ENCODE results near the gene EYA3.

EYA3 gene

DNA sequence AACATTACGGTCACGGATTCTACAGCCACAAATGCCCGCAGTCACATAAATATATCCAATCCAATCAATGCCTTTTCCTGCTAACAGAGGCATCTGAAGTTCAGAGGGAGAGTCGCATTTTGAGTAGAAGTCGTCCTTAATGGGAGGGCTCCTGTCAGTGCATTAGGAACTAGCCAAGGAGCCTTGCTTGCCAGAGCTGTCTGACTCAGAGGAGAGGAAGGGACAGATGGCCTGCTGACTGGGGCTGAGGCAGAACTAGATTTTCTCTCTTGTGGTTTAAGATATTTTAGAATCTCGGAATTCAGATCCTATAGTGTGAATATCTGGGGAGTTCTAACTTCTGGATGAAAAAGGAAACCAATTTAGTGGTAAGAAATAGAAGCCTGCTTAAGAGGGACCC is 118.0 kb downstream of the EYA3 start:
- no peak for DNase-seq (ENCODE audit: low read depth in 2 of 2)

DNA sequence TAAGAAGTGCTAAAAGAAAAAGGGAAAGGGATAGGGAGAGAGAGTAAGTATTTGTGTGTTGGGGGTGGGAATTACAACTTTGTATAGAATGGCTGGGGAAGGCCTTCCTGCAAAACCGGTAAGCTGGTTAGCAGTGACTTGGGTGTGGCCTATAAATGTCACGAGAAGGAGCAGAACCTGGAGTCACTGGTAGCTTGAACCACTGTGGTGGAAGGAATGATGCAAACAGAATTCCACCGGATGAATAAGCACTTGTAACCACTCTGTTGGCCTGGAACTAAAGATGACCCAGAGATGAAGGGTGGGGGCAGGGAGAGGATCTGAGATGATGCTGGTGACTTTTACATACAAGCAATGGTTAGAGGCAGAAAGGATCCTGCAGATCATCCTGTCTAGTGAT is 119.7 kb downstream of the EYA3 start:
- DNase-seq (ENCODE audit: low read depth in 2 of 2): peak in 1 of 2 donors; percentile 19

DNA sequence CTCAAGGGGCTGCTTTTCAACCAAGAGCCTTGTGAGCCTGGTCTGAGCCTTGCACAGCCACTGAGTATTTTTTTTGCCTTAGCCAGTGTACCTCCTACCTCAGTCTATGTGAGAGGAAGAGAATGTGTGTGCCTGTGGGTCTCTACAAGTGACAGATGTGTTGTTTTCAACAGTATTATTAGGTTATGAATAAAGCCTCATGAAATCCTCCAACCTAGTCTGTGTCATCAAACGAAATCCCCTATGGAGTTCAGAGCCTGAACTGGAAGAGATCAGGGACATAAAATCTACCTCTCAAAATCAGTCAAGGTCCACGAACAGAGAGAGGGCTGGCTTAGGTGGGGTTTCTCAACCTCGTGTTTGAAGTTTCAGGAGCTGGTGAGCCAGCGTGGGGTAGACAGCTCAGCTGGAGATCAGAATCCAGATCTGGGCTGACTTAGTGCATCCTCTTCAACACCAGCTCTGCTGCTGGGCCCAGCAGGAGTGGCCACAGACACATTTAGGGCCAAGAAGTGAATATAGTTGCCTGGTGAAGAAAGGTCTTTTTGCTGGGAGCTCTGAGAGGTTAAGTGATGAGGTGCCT is 120.4 kb downstream of the EYA3 start:
- DNase-seq (ENCODE audit: low read depth in 2 of 2): no peak

DNA sequence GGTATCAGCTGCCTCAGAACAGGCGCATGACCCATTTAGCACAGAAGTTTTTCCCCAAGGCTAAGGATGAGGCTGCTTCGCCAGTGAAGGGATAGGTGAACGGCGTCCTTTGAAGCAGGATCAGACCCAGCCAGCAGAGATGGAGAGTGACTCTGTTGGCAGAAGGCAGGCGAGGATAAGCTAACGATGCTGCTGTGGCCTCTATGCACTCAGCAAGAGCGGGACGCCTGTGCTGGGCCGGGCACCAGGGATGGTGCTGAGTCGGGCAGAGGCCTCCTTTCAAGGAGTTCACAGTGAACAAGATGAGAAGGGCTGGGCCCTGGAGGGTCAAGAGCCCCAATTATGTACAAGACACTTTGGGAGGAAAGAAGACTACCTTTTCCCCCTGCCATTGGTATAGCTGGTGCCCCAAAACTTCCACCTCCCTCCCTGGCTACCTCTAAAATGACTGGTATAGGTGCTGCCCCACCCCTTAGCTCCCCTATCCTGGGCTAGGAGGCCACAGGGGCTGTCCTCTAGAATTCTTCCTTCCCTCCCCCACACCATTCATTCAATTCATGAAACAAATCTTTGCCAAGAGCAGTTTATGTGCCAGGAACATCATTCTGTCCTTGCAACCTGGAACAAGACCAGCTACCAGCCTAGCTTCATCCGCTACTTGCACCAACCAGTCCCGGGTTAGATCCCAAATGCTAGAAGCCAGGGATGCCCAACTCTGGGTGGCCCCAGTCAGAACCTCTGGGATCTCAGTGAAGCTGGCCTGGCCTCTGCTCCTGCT is 121.1 kb downstream of the EYA3 start:
- no peak for DNase-seq (ENCODE audit: low read depth in 2 of 2)

DNA sequence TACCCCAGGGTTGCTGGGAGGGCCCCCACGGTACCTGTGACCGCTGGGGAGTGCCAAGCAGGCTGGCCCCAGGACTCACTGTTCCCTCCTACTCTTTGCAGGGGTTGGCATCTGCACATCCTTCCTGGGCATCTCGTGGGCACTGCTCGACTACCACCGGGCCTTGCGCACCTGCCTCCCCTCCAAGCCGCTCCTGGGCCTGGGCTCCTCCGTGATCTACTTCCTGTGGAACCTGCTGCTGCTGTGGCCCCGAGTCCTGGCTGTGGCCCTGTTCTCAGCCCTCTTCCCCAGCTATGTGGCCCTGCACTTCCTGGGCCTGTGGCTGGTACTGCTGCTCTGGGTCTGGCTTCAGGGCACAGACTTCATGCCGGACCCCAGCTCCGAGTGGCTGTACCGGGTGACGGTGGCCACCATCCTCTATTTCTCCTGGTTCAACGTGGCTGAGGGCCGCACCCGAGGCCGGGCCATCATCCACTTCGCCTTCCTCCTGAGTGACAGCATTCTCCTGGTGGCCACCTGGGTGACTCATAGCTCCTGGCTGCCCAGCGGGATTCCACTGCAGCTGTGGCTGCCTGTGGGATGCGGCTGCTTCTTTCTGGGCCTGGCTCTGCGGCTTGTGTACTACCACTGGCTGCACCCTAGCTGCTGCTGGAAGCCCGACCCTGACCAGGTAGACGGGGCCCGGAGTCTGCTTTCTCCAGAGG is 121.9 kb downstream of the EYA3 start:
- DNase-seq (ENCODE audit: low read depth in 2 of 2): no peak

DNA sequence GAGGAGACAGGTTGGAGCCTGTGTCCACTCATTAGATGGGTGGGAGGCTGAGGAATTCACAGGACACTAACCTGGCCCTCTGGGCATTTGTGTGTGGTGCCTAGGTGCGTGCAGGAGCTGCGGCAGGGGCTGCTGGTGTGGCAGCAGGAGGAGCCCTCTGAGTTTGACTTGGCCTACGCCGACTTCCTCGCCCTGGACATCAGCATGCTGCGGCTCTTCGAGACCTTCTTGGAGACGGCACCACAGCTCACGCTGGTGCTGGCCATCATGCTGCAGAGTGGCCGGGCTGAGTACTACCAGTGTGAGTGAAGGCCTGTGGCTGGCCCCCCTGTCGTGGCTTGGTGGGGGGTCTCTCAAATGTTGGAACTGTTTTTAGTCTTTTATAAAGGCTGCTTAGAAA is 125.0 kb downstream of the EYA3 start:
- DNase-seq (ENCODE audit: low read depth in 2 of 2): no peak

DNA sequence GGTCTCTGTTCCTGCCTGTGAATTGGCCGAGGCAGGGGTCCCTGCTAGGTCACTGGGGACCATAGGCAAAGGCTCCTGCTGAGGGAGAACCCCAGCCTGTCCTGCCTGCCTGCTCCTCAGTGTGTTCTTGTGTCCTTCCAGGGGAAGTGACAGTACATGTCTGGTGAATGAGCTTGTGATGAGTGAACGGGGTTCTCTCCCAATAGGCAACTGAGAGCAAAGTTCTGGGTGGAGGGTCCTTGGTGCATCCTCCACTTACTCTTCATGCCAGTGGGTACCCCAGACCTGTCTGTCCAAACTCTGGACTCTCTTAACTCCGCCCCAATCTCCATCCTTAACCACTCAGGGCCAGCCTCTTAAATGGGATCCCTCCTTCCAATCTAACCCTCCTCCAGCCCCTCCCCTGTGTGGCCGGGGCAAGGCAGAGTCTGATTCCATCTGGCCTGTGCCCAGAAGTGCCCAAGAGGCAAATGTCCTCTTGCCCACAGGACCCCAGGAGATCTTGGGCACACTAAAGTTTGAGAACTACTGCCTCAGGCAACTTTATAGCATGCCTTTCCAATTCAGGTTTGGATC is 126.7 kb downstream of the EYA3 start:
- no peak for DNase-seq (ENCODE audit: low read depth in 2 of 2)

DNA sequence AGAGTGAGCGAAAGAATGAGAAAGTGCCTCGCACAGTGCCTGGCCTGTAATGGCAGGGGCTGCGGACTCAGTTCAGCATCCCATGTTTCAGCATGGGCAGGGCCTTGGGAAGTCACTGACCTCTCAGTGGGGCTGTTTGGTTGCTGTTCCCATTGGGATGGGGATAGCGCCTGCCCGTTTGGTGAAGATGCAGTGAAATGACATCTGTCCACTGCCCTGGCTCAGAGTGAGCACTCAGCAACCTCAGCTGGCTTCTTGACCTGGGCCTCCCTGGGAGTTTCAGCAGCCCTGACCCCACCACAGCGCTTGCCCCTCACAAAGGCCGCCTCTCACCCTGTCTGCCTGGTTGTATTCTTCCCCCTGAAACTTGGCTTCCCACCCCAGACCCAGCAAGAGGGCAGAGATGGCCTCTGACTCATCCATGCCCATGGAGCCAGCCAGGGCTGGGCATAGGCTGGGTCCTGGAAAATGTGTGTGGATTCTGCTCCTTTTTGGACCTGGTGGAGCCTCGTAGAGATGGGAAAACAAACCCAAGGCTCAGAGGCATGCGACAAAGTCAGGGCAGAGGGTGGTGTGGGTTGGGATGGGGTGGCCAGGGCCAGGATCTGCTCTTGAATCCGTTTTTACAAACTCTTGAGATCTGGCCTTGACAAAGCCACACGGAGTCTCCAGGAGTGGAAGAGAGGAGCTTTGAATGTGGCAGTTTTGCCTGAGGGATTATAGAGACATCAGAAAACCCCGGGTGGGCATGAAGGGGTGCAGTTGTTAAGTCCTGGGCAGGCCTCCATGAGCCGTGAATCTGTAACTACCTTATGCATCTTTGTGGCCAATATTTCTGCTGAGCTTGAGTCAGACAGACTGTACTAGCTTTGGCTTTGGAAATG is 127.4 kb downstream of the EYA3 start:
- no peak for DNase-seq (ENCODE audit: low read depth in 2 of 2)

DNA sequence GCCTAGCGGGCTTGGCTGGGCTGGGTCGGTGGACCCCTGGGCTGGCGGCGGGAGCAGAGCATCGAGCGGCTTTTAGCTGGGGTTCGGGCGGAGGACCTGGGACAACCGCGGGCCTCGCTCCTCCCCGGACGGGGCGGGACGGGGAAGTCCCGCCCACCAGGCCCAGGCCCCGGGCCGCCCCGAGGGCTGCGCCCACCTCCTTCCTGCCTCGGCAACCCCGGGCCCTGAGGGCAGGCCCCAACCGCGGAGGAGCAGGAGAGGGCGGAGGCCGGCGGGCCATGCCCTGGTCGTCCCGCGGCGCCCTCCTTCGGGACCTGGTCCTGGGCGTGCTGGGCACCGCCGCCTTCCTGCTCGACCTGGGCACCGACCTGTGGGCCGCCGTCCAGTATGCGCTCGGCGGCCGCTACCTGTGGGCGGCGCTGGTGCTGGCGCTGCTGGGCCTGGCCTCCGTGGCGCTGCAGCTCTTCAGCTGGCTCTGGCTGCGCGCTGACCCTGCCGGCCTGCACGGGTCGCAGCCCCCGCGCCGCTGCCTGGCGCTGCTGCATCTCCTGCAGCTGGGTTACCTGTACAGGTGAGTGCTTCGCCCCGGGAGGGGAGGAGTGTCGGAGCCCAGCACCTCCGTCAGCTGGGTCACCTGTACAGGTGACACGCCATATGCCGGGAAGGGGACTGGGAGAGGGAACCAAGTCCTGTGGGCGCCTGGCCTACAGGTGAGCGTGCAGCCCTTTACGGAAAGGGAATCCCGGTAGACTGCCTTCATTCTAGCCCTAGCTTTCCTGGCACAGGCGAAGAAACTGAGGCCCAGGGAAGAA is 128.4 kb downstream of the EYA3 start, which contains the start of gene XKR8:
TSS of gene XKR8 (plus strand) at position 182 of the 812 bp plus-strand sequence. CDS start at position 279, 97 bp downstream.
- DNase-seq (ENCODE audit: low read depth in 2 of 2): peak; percentile 67 to 74

DNA sequence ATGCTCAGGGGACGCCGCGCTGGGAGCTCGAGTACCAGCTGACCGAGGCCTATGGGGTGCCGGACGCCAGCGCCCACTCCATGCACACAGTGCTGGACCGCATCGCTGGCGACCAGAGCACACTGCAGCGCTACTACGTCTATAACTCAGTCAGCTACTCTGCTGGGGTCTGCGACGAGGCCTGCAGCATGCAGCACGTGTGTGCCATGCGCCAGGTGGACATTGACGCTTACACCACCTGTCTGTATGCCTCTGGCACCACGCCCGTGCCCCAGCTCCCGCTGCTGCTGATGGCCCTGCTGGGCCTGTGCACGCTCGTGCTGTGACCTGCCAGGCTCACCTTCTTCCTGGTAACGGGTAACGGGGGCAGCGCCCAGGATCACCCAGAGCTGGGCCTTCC is 129.9 kb downstream of the EYA3 start:
- DNase-seq (ENCODE audit: low read depth in 2 of 2): no peak

DNA sequence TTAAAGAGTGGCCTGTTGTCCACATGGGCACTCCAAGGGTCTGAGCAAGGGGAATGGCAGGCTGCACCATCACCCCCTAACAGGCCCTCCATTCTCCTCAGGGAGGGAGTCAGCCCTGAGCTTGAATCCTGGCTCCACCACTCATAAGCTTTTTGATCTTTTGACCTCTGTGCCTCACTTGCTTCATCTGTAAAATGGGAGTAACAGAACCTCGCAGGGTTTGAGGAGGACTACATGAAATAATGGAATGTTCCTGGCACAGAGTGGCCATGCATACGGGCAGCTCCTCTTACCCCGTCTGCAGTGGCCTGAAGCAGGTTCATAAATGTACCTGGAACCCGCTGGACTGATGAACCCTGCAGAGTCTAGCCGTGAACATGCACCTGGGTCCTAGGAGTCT is 130.8 kb downstream of the EYA3 start:
- no peak for DNase-seq (ENCODE audit: low read depth in 2 of 2)

DNA sequence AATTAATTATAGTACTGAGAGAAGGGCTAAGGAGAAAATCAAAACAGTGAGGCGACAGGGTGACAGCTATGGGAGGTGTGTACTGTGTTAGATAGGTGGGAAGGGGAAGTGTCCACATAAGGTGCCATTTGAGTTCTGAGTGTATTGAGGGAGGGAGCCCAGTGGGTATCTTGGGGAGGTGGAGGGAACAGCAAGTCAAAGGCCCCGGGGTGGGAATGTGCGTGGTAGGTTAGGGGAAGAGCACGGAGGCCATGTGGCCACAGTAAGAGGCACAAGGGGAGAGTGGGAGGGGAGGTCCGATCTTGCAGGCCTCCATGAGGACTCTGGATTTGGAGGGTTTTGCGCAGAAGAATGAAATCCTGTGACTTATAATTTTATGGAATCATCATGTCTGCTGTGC is 131.6 kb downstream of the EYA3 start:
- no peak for DNase-seq (ENCODE audit: low read depth in 2 of 2)

DNA sequence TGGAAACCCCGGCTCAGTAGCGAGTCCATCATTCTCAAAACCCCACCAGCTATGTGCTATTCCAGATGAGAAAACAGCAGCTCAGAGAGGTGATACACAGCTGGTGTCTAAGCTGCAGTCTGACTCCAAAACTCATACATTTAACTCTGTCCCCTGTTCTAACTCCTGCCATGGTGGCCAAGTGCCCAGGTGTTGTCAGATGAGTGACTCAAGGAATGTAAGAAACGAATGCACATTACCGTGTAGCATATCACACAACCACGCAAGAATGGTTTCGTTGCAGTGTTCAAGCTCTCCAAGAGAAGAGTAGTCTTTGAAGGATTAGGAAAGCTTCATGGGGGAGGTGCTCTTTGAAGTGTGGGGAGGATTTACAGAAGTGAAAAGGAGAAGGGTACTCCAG is 133.3 kb downstream of the EYA3 start:
- no peak for DNase-seq (ENCODE audit: low read depth in 2 of 2)

DNA sequence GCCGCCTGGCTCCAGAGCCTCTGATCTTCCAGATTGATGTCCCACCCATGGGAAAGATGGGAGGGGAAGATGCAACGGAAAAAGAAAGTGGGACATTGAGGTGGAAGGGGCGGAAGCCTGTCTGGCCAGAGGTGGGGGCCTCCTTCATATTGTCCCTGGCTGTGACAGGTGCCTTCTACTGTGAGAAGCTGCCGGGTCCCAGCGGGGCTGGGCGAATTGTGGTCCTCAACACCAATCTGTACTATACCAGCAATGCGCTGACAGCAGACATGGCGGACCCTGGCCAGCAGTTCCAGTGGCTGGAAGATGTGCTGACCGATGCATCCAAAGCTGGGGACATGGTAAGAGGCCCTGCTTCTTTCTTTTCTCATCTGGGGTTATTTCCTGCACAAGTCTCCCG is 134.2 kb downstream of the EYA3 start:
- no peak for DNase-seq (ENCODE audit: low read depth in 2 of 2)

DNA sequence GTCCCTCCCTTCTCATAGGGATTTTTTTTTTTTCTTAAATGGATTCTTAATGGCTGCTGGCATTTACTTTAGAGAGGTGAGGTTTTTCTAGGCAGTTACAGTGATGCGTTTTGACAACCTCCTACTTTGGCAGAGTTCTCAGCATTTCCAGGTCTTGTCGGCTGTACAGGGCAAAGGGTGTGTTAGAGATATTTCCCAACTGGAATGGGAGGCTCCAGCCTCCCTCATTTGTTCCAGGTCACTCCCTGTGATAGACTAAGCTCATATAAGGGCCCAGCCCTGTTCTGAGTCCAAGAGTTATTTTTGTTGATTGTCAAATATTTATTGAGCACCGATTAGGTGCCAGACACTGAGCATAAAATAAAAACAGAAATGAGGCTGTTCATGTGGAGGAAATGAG is 136.3 kb downstream of the EYA3 start:
- no peak for DNase-seq (ENCODE audit: low read depth in 2 of 2)

DNA sequence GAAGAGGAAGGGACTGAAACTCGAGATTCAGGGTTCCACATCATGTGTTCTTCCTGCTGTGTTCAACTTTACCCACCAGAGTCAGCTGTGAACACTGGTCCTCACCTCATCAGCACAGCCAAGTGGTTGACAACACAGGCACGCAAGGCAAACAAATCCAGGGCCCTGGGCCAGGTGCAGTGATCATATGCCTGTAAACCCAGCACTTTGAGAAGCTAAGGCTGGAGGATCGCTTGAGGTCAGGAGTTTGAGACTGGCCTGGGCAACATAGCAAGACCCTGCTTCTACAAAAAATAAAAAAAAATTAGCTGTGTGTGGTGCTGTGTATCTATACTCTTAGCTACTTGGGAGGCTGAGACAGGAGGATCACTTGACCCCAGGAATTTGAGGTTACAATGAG is 137.0 kb downstream of the EYA3 start:
- no peak for DNase-seq (ENCODE audit: low read depth in 2 of 2)

DNA sequence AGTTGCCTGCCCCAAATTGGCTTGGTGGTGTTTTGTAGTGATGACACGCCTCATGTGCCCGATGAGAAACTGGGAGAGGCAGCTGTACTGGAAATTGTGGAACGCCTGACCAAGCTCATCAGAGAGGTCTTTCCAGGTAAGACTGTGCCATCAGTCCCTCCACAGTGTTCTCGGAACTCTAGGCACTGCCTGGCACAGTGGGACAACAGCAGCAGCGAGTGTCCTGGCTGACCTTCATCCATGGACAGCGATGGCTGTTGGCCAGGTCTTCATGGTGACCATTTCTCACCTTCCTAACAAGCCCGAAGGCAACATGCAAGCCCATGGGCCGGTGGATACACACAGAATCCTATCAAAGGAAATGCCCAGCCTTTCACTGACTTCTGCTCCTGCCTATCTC is 139.4 kb downstream of the EYA3 start:
- DNase-seq (ENCODE audit: low read depth in 2 of 2): no peak

DNA sequence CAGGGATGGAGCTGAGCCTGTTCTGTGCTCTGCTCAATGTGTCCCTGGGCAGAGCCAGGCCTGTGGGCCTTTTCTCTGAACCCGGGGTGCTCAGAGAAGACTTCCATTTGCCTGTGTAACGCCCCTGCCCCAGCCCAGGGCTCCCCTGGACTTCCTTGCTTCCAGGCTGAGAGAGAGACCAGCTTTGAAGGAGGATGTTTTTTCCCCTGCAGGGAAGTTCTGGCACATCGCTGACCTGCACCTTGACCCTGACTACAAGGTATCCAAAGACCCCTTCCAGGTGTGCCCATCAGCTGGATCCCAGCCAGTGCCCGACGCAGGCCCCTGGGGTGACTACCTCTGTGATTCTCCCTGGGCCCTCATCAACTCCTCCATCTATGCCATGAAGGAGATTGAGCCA is 143.4 kb downstream of the EYA3 start:
- no peak for DNase-seq (ENCODE audit: low read depth in 2 of 2)

DNA sequence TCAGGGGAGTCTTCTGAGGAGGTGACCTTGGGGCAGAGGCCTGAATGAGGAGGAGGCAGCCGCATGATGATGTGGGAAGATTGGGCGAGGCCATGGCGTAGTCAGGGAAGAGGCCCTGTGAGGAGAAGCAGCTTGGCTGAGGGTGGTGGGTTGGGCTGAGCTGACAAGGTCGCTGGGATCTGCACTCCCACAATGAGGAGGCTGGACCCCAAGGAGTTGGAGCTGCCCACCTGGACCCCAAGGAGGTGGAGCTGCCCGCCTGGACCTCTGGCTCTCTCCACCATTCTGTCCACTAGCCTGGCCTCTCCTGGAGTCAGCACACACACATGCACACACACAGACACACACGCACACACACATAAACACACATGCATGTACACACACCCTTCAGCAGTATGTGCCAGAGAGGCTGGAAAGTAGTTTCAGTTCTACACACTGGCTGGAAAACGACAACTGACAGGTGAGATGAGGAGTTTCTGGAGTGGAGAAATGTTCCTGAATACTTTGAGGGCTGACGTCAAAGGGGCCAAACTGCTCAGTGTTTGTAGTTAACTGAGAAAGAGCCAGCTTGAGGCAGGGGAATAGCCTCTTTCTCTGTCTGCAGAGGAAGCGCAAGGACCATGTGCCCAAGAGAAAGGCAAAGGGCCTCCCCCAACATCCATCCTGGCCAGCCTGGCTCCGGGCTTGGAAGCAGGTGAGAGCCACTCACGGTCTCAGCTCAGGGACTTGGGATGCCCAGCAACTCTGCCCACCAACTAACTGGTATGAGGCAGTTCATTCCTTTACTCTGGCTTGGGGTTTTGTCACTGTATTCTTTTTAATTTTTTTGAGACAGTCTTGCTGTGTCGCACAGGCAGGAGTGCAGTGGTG is 146.5 kb downstream of the EYA3 start:
- no peak for DNase-seq (ENCODE audit: low read depth in 2 of 2)
